ENCODE data around the gene COQ10A. TPM values are rescaled to one million over a fixed set of nuclear protein-coding genes. Genes with fewer than 3 reads are reported as not detected.
"Not testable (repeated sequence)": the region's sequence is repeated elsewhere in the genome, so short reads cannot be mapped to it uniquely, and the experiment has no call there.

Gene COQ10A
- total RNA-seq, 6 experiments from 2014 or later, result 5.5 to 25.1 (median 13.0) TPM

GRCh38 chr12:56280849-56281248 is 14.1 kb downstream of the COQ10A start:
- Histone ChIP-seq H3K27me3 (no peaks in the 10 kb centered on the region), H3K4me1 (peaks cover 0 to 45% (median 11%) of the 10 kb centered on the region in 4 donors), H3K9me3 (no peaks in the 10 kb centered on the region), H3K4me3 (no peak overlapping the region), H3K27ac (peak overlapping the region in 1 of 3 donors; percentile 43), H3K36me3 (peaks cover 9 to 90% (median 46%) of the 10 kb centered on the region in 4 donors)
- ATAC-seq (peak; percentile 89 to 95 (median 92)), DNase-seq (peak in 2 of 3 donors; percentile 37 to 78)
- intact Hi-C loops (cut with DNase I), result no loop called here
- TF ChIP-seq POLR2A (IDR thresholded peaks at IDR 0.05), result no peak
- TF ChIP-seq, protein P1, sequence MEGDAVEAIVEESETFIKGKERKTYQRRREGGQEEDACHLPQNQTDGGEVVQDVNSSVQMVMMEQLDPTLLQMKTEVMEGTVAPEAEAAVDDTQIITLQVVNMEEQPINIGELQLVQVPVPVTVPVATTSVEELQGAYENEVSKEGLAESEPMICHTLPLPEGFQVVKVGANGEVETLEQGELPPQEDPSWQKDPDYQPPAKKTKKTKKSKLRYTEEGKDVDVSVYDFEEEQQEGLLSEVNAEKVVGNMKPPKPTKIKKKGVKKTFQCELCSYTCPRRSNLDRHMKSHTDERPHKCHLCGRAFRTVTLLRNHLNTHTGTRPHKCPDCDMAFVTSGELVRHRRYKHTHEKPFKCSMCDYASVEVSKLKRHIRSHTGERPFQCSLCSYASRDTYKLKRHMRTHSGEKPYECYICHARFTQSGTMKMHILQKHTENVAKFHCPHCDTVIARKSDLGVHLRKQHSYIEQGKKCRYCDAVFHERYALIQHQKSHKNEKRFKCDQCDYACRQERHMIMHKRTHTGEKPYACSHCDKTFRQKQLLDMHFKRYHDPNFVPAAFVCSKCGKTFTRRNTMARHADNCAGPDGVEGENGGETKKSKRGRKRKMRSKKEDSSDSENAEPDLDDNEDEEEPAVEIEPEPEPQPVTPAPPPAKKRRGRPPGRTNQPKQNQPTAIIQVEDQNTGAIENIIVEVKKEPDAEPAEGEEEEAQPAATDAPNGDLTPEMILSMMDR (IDR thresholded peaks at IDR 0.05), result no peak

- intact Hi-C loops (cut with DNase I), result no loop called here
- no peak for DNase-seq
Observed at GRCh38 chr12:56282030-56282429, 15.3 kb downstream of the COQ10A start.

DNA sequence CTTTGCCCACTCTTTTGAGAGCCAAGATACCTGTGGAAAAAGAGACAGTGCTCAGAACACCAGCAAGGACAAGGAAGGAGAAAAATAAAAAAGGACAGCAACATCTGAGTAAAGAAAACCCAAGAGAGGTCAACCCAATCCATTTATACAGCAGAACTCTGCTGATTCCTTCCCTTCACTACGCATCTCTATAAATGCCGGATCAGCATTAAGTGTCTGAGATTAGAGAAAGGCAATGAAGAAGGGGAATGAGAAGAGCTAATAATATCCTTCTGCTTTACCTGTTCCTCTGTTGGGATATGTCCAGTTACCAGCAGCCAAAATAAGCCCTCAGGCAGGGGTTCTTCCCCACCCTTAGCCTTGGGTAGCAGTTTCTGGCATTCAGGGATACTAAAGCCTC is 15.8 kb downstream of the COQ10A start:
- H3K4me1 ChIP-seq, result peaks cover 0 to 63% (median 17%) of the 10 kb centered on the region in 4 donors
- H3K9me3 ChIP-seq, result no peaks in the 10 kb centered on the region
- WGBS (ENCODE audit: insufficient coverage, low coverage, low lambda C conversion rate, missing lambda C conversion rate), result 93% methylated on average over 2 of the region's 2 CpGs
- H3K27me3 ChIP-seq, result no peaks in the 10 kb centered on the region
- intact Hi-C loops (cut with DNase I), result no loop called here
- H3K4me3 ChIP-seq, result no peak overlapping the region
- DNase-seq (no peak), ATAC-seq (no peak)
- H3K36me3 ChIP-seq, result peaks cover 6 to 73% (median 40%) of the 10 kb centered on the region in 4 donors
- no peak overlapping the region for H3K27ac ChIP-seq
- TF ChIP-seq, protein P1 (IDR thresholded peaks at IDR 0.05), result no peak

More at GRCh38 chr12:56282030-56282429, 15.3 kb downstream of the COQ10A start:
- H3K27ac ChIP-seq, result peak overlapping the region in 1 of 3 donors; percentile 8
- WGBS (ENCODE audit: insufficient coverage, low coverage, low lambda C conversion rate, missing lambda C conversion rate), result 62% methylated on average over 5 of the region's 6 CpGs
- no peaks in the 10 kb centered on the region for H3K27me3 ChIP-seq
- no peak for ATAC-seq
- H3K9me3 ChIP-seq, result no peaks in the 10 kb centered on the region
- TF ChIP-seq, protein P1 (IDR thresholded peaks at IDR 0.05), result no peak
- TF ChIP-seq POLR2A (IDR thresholded peaks at IDR 0.05), result no peak
- peaks cover 6 to 78% (median 42%) of the 10 kb centered on the region in 4 donors for H3K36me3 ChIP-seq
- H3K4me1 ChIP-seq, result peaks cover 0 to 57% (median 16%) of the 10 kb centered on the region in 4 donors
- H3K4me3 ChIP-seq, result no peak overlapping the region

DNA sequence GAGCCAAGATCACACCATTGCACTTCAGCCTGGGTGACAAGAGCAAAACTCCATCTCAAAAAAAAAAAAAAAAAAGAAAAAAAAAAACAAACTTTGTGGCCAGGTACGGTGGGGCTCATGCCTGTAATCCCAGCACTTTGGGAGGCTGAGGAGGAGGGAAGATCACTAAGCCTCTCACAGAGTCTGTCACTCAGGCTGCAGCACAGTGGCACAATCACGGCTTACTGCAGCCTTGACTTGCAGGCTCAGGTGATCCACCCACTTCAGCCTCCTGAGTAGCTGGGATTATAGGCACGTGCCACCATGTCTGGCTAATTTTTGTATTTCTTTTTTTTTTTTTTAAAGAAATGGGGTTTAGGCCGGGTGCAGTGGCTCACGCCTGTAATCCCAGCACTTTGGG is 17.5 kb downstream of the COQ10A start:
- ATAC-seq; DNase-seq; H3K27ac ChIP-seq; intact Hi-C loops (cut with DNase I); H3K9me3 ChIP-seq; H3K27me3 ChIP-seq; H3K4me3 ChIP-seq: not testable (repeated sequence)
- peaks cover 0 to 69% (median 17%) of the 10 kb centered on the region in 4 donors for H3K4me1 ChIP-seq
- H3K36me3 ChIP-seq, result peaks cover 6 to 56% (median 35%) of the 10 kb centered on the region in 4 donors
- 81% methylated on average over 3 of the region's 5 CpGs for WGBS (ENCODE audit: insufficient coverage, low coverage, low lambda C conversion rate, missing lambda C conversion rate)

DNA sequence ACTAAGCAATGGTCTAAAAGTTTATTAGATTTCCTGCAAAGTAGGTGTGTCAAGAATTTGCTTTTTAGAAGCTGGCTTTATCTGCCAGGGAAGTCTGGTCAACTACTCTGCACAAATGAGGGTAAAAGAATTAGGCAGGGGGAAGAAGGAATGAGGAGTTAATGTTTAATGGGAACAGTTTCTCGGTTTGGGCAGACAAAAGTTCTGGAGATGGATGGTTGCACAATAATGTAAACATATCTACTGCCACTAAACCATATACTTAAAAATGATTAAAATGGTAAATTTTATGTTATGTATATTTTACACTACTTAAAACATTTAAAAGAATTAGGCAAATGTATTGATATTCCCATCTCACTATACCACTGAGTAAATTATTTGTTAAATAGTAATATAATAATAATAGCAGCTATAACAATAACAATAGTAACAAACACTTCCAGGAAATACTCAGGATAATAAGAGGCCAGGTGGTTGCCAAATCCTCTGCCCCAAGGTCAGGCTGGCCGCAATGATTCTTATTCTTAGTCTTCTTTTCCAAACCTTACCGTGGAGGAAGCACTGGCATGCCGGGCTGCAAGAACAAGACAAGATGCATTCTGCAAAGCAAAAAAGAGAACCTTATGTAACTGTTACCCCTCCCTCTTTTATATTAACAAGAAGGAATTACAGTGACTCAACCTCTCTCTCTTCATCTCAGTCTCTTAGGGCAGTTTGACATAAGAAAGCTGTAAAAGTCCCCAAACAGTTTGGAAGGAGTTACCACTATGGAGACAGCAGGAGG is 19.5 kb downstream of the COQ10A start:
- no peak overlapping the region for H3K4me3 ChIP-seq
- DNase-seq (no peak), ATAC-seq (peak; percentile 9 to 53 (median 27))
- no peaks in the 10 kb centered on the region for H3K9me3 ChIP-seq
- no peaks in the 10 kb centered on the region for H3K27me3 ChIP-seq
- intact Hi-C loops (cut with DNase I), result no loop called here
- H3K36me3 ChIP-seq, result peaks cover 6 to 56% (median 30%) of the 10 kb centered on the region in 4 donors
- H3K4me1 ChIP-seq, result peaks cover 0 to 62% (median 12%) of the 10 kb centered on the region in 4 donors
- 30% methylated on average over 4 of the region's 4 CpGs for WGBS (ENCODE audit: insufficient coverage, low coverage, low lambda C conversion rate, missing lambda C conversion rate)
- peak overlapping the region in 1 of 3 donors; percentile 38 for H3K27ac ChIP-seq
- TF ChIP-seq POLR2A (IDR thresholded peaks at IDR 0.05), result no peak
- TF ChIP-seq, protein P1 (IDR thresholded peaks at IDR 0.05), result no peak

All from right lobe of liver (tissue), 6 donors.